HCT116 (cell line): ENCODE results near the gene TMEM74B. TPM values are rescaled to one million over a fixed set of nuclear protein-coding genes. Genes with fewer than 3 reads are reported as not detected.

ENCODE experiments used
- ATAC-seq: fragments of 200-7000 bp; cut with Tn5 transposase; 2 replicates; pipeline ENCODE4 v1.9.1; 2020; ENCODE audit warnings: mild to moderate bottlenecking, moderate library complexity
- BruUV-seq: library from RNA; stranded (reverse); fragments of 400-500 nt; replicated peaks from 2 replicates; lab custom pipeline; 2021; lab: Mats Ljungman, UMichigan
- CTCF ChIA-PET: fragments of 300-600 bp; sonication (Branson Sonifier 250); formaldehyde crosslinking; loops from one replicate; lab custom pipeline; 2021; ENCODE audit warnings: antibody characterized with exemption; lab: Charles Lee
- POLR2A ChIA-PET: fragments of 300-600, 350-600 bp; sonication (Branson Sonifier 250); formaldehyde crosslinking; loops from one replicate; lab custom pipeline; 2021; ENCODE audit warnings: antibody characterized with exemption; lab: Charles Lee
- RAD21 ChIA-PET, 2 experiments: fragments of 300-600 bp; sonication (Branson Sonifier 250); formaldehyde crosslinking; loops; one replicate each; lab custom pipeline; 2023; ENCODE audit warnings: low total read pairs in 2 of 2; ENCODE audit not compliant: uncharacterized antibody in 2 of 2, unreplicated experiment in 2 of 2, low non-redundant PET in 1 of 2; lab: Charles Lee
- DNase-seq: peaks from one replicate; pipeline ENCODE4 v3.0.0-alpha.2; 2010; ENCODE audit warnings: low read depth, low spot score
- H2AFZ ChIP-seq: fragments of 200-600 bp; shearing (Covaris generic), sonication (generic); 2 replicates; pipeline ENCODE4 v1.6.1; 2017; ENCODE audit warnings: low read depth, mixed run types, mixed read lengths, antibody characterized with exemption, low read length; ENCODE audit not compliant: poor library complexity, severe bottlenecking
- H3K27ac ChIP-seq: 2 replicates; pipeline ENCODE4 v1.5.1; 2012; ENCODE audit warnings: low read depth, low read length
- H3K27me3 ChIP-seq: fragments of 200-600 bp; sonication (generic); 2 replicates; pipeline ENCODE4 v1.6.1; 2016; ENCODE audit warnings: mixed run types, low read length, mixed read lengths; ENCODE audit not compliant: insufficient read depth
- H3K36me3 ChIP-seq, 2 experiments: fragments of 200-500 bp in 1 of 2; fragments of 200-600 bp in 1 of 2; sonication (Bioruptor generic) in 1 of 2; sonication (generic) in 1 of 2; 2 replicates each; pipeline versions ENCODE4 v1.5.1 to v1.6.1; 2014 to 2016; ENCODE audit warnings: low read length in 2 of 2, inconsistent platforms in 1 of 2, mixed read lengths in 1 of 2, mixed run types in 1 of 2; ENCODE audit not compliant: insufficient read depth in 2 of 2, control insufficient read depth in 1 of 2
- H3K4me1 ChIP-seq, 2 experiments: fragments of 200-600 bp in 1 of 2; sonication (generic) in 1 of 2; 2 replicates each; pipeline versions ENCODE4 v1.5.1 to v1.6.1; 2012 to 2017; ENCODE audit warnings: low read length in 2 of 2, inconsistent platforms in 1 of 2, mild to moderate bottlenecking in 1 of 2, mixed read lengths in 1 of 2, mixed run types in 1 of 2, moderate library complexity in 1 of 2; ENCODE audit not compliant: insufficient read depth in 2 of 2, control insufficient read depth in 1 of 2
- H3K4me2 ChIP-seq: fragments of 200-600 bp; sonication (generic); 2 replicates; pipeline ENCODE4 v1.6.1; 2017; ENCODE audit warnings: mixed run types, low read length, mixed read lengths
- H3K4me3 ChIP-seq, 2 experiments: fragments of 200-600 bp in 1 of 2; sonication (generic) in 1 of 2; replicated peaks in 1 of 2; 2 replicates each; pipeline ENCODE4 v1.5.1; 2011 to 2016; ENCODE audit warnings: low read length in 2 of 2, control low read depth in 1 of 2, low read depth in 1 of 2, mild to moderate bottlenecking in 1 of 2, mixed read lengths in 1 of 2, mixed run types in 1 of 2
- H3K79me2 ChIP-seq: fragments of 200-600 bp; sonication (generic); 2 replicates; pipeline ENCODE4 v1.6.1; 2017; ENCODE audit warnings: mild to moderate bottlenecking, mixed run types, low read length, moderate library complexity, mixed read lengths; ENCODE audit not compliant: insufficient read depth
- H3K9ac ChIP-seq: fragments of 200-600 bp; sonication (generic); 2 replicates; pipeline ENCODE4 v1.6.1; 2016; ENCODE audit warnings: low read length, mixed read lengths
- H3K9me2 ChIP-seq: fragments of 200-600 bp; sonication (generic), shearing (Covaris generic); 2 replicates; pipeline ENCODE4 v1.6.1; 2017; ENCODE audit warnings: mixed run types, mild to moderate bottlenecking, moderate library complexity; ENCODE audit not compliant: insufficient read depth
- H3K9me3 ChIP-seq, 2 experiments: fragments of 200-500 bp in 1 of 2; fragments of 200-600 bp in 1 of 2; sonication (Bioruptor generic) in 1 of 2; sonication (generic) in 1 of 2; 2 replicates each; pipeline ENCODE4 v1.6.1; 2014 to 2017; ENCODE audit warnings: low read length in 2 of 2, mixed read lengths in 2 of 2, inconsistent platforms in 1 of 2, low read depth in 1 of 2, mild to moderate bottlenecking in 1 of 2, mixed run types in 1 of 2, moderate library complexity in 1 of 2; ENCODE audit not compliant: control insufficient read depth in 1 of 2, insufficient read depth in 1 of 2
- H4K20me1 ChIP-seq: fragments of 200-600 bp; sonication (generic), shearing (Covaris generic); 2 replicates; pipeline ENCODE4 v1.6.1; 2017; ENCODE audit warnings: mixed run types, mild to moderate bottlenecking, moderate library complexity; ENCODE audit not compliant: insufficient read depth
- ATF3 ChIP-seq: IDR thresholded peaks from 2 replicates; pipeline ENCODE4 v1.6.1; 2012
- CEBPB ChIP-seq: IDR thresholded peaks from 2 replicates; pipeline ENCODE4 v1.6.1; 2012; ENCODE audit warnings: low read depth
- CTCF ChIP-seq, 3 experiments: fragments of 200-600 bp in 1 of 3; sonication (generic) in 1 of 3; IDR thresholded peaks in 2 of 3; conservative IDR thresholded peaks in 1 of 3; 2 replicates each; pipeline ENCODE4 v1.5.1; 2012 to 2017; ENCODE audit warnings: low read depth in 2 of 3, low read length in 2 of 3, antibody characterized with exemption in 1 of 3, borderline replicate concordance in 1 of 3, control low read depth in 1 of 3, mild to moderate bottlenecking in 1 of 3, mixed read lengths in 1 of 3, mixed run types in 1 of 3, moderate library complexity in 1 of 3; ENCODE audit not compliant: insufficient read depth in 1 of 3
- EGR1 ChIP-seq: IDR thresholded peaks from 2 replicates; pipeline ENCODE4 v1.6.1; 2012; ENCODE audit warnings: low read depth
- EZH2phosphoT487 ChIP-seq: fragments of 200-600 bp; IDR thresholded peaks from 2 replicates; pipeline ENCODE4 v1.6.1; 2018; ENCODE audit warnings: antibody characterized with exemption, borderline replicate concordance
- FOSL1 ChIP-seq: IDR thresholded peaks from 2 replicates; pipeline ENCODE4 v1.6.1; 2012; ENCODE audit warnings: low read depth
- JUND ChIP-seq: IDR thresholded peaks from 2 replicates; pipeline ENCODE4 v1.6.1; 2012
- POLR2A ChIP-seq: IDR thresholded peaks from 2 replicates; pipeline ENCODE4 v1.7.0; 2011; ENCODE audit warnings: borderline replicate concordance; ENCODE audit not compliant: insufficient read depth, insufficient read length; ENCODE audit errors: extremely low read depth
- POLR2AphosphoS5 ChIP-seq: IDR thresholded peaks from 2 replicates; pipeline ENCODE4 v1.6.1; 2011; ENCODE audit warnings: mild to moderate bottlenecking, low read depth, low read length, moderate library complexity
- RAD21 ChIP-seq: IDR thresholded peaks from 2 replicates; pipeline ENCODE4 v1.6.1; 2012; ENCODE audit warnings: low read depth, mild to moderate bottlenecking
- REST ChIP-seq: IDR thresholded peaks from 2 replicates; pipeline ENCODE4 v1.6.1; 2012; ENCODE audit warnings: low read depth
- SIN3A ChIP-seq: IDR thresholded peaks from 2 replicates; pipeline ENCODE4 v1.6.1; 2012; ENCODE audit warnings: low read depth
- SP1 ChIP-seq: IDR thresholded peaks from 2 replicates; pipeline ENCODE4 v1.6.1; 2012; ENCODE audit warnings: low read depth
- SRF ChIP-seq: IDR thresholded peaks from 2 replicates; pipeline ENCODE4 v1.6.1; 2012; ENCODE audit warnings: low read depth
- TCF7L2 ChIP-seq: IDR thresholded peaks from 2 replicates; pipeline ENCODE4 v1.7.0; 2011; ENCODE audit warnings: borderline replicate concordance, inconsistent platforms; ENCODE audit not compliant: insufficient read depth, insufficient read length; ENCODE audit errors: extremely low read depth
- YY1 ChIP-seq: IDR thresholded peaks from 2 replicates; pipeline ENCODE4 v1.6.1; 2011; ENCODE audit warnings: low read length, low read depth, moderate library complexity, mild to moderate bottlenecking; ENCODE audit not compliant: insufficient replicate concordance; ENCODE audit errors: extremely low read depth
- ZBTB33 ChIP-seq: IDR thresholded peaks from 2 replicates; pipeline ENCODE4 v1.6.1; 2011; ENCODE audit warnings: mild to moderate bottlenecking, low read length, moderate library complexity; ENCODE audit not compliant: insufficient replicate concordance; ENCODE audit errors: extremely low read depth
- ZFX ChIP-seq: fragments of 450-650 bp; IDR thresholded peaks from 2 replicates; pipeline ENCODE4 v1.6.1; 2017
- ZNF274 ChIP-seq: fragments of 200-500 bp; sonication (Bioruptor generic); IDR thresholded peaks from 2 replicates; pipeline ENCODE4 v1.6.1; 2014; ENCODE audit warnings: mild to moderate bottlenecking, low read depth, low read length, inconsistent platforms
- intact Hi-C: fragments of 100-400 bp; cut with micrococcal nuclease; formaldehyde crosslinking; loops from 2 replicates; pipeline ENCODE4 v1.10.0; 2022
- total RNA-seq: library from RNA; stranded (reverse); gene quantifications from one replicate; pipeline ENCODE4 v1.2.1, GENCODE V29; 2021; ENCODE audit not compliant: unreplicated experiment

The TMEM74B gene
- total RNA-seq, 1 experiment from 2014 or later: 25.7 TPM

- Histone ChIP-seq H3K4me3 (peak overlapping the region in 1 of 2 experiments; percentile 28; a peak in 1 of 4 replicates), H3K9me3 (no peaks in the 10 kb centered on the region), H3K36me3 (no peaks in the 10 kb centered on the region), H3K27me3 (peaks cover 11% of the 10 kb centered on the region), H3K4me1 (peaks cover 6 to 19% of the 10 kb centered on the region in 2 experiments; a peak in 3 of 4 replicates), H4K20me1 (no peaks in the 10 kb centered on the region), H3K9ac (no peak overlapping the region), H2AFZ (peak overlapping the region; percentile 97), H3K79me2 (no peaks in the 10 kb centered on the region), H3K27ac (no peak overlapping the region), H3K9me2 (no peaks in the 10 kb centered on the region), H3K4me2 (peak overlapping the region; percentile 66)
- intact Hi-C loops: loop anchor here (2.0 to 10.0 kb wide), 4 partner anchors 98 to 394 kb away; partner anchors contain the start of genes NSFL1C and PSMF1
- DNase-seq (peak; percentile 66), ATAC-seq (peak; percentile 99)
- BruUV-seq: no TSS peak
- RAD21 ChIA-PET: interaction anchor here (0.7 to 1.5 kb wide), 2 partner anchors 256 to 257 kb away, joined by 3 to 4 read pairs; no protein-coding TSS in a partner anchor
- POLR2A ChIA-PET: no interaction called here
- CTCF ChIA-PET: interaction anchor here (0.7 to 1.6 kb wide), 10 partner anchors 12 to 394 kb away, joined by 3 to 11 read pairs (median 4); no protein-coding TSS in a partner anchor
- peak; percentile 81 for TF ChIP-seq RAD21
- TF ChIP-seq SRF: no peak
- no peak for TF ChIP-seq SIN3A
- no peak for TF ChIP-seq TCF7L2
- TF ChIP-seq CEBPB: no peak
- TF ChIP-seq EZH2phosphoT487: no peak
- TF ChIP-seq ATF3: no peak
- TF ChIP-seq FOSL1: no peak
- TF ChIP-seq ZNF274: no peak
- TF ChIP-seq JUND: no peak
- no peak for TF ChIP-seq REST
- no peak for TF ChIP-seq POLR2AphosphoS5
- TF ChIP-seq ZBTB33: no peak
- peak; percentile 71 to 79 (median 77) for TF ChIP-seq CTCF (IDR thresholded peaks at IDR 0.05 in 2 of 3, conservative IDR thresholded peaks at IDR 0.05 in 1 of 3; ENCODE audit: borderline replicate concordance in 1 of 3, insufficient read depth in 1 of 3, low read depth in 2 of 3, low read length in 2 of 3)
- no peak for TF ChIP-seq EGR1
- TF ChIP-seq POLR2A: no peak
- peak; percentile 42 for TF ChIP-seq YY1
- TF ChIP-seq ZFX: no peak
- TF ChIP-seq SP1: no peak
These were observed 28.0 kb upstream of the TMEM74B start for GRCh38 chr20:1212607-1213396.
